Heart left ventricle (tissue), 13 donors: ENCODE results near the gene KLB.

Source experiments
- CTCF ChIP-seq, 12 donors: fragments of 200-600 bp; sonication (generic) in 4 of 12; IDR thresholded peaks; one replicate each; pipeline versions ENCODE4 v1.5.0 to v1.8.0; 2018 to 2022; ENCODE audit warnings: antibody characterized with exemption in 12 of 12, mild to moderate bottlenecking in 5 of 12
- POLR2A ChIP-seq, 2 donors: fragments of 450-650 bp; IDR thresholded peaks; one replicate each; pipeline ENCODE4 v1.6.1; 2017; ENCODE audit warnings: antibody characterized with exemption in 2 of 2, mild to moderate bottlenecking in 2 of 2, moderate library complexity in 2 of 2
- donor health status: ischemic (EF 13 %, LVEDD 7.1; RV severe dilation, severe dysfunction).
- donor health status: DM: no; HTN: yes; CAD: no.
- donor health status: DM: no; HTN: no; CAD: no.
- donor health status: ischemic (EF 25% LVEDD 6.9; RV normal size, moderate dysfunction).
- donor health status: ischemic (EF 25% LVEDD 5.7; RV mildly dilated, moderate dysfunction).
- donor health status: ischemic (EF 35%, LVEDD 5.7; RV mildly dilated, moderate dysfunction).
- donor health status: nonischemic (EF 11% LVEDD 7.7; RV severe dilation, severe dysfunction).
- donor health status: DM: yes; HTN: yes; CAD: no.
- donor health status: PGD.
- donor health status: ischemic (EF 29% LVEDD 5.4; RV normal size, mild dysfunction).
- donor health status: nonischemic (EF 23%, LVEDD 6.1; RV moderate dilation, normal function).

DNA sequence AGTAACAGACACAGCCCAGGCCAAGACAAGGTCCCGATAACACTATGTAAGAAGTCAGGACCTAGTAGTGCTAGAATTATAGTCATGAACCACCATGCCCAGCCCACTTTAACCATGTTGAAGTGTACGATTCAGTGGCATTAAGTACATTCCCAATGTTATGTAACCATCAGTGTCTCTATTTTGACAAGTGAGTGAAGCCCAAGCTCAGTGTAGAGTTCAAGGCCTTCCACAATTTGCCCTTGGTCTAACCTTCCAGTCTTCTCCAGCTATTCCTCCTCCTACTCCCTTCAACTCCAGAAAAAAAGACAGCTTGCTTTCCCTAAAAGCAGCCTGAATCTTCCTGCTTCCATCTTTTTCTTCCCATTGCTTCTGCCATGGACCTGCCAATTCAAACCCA is 83.6 kb downstream of the KLB start:
- TF ChIP-seq CTCF (IDR thresholded peaks at IDR 0.05) (no peak), POLR2A (IDR thresholded peaks at IDR 0.05) (no peak)
